K562 (cell line): Measurements from ENCODE around the gene TSPYL4. TPM values are rescaled to one million over a fixed set of nuclear protein-coding genes. Genes with fewer than 3 reads are reported as not detected.
A peak's percentile ranks its signal among the peaks of the same experiment; 100 is the strongest.

Experiments
- ATAC-seq: fragments of 200-7000 bp; cut with Tn5 transposase; 3 replicates; pipeline ENCODE4 v1.9.1; 2020; ENCODE audit warnings: moderate library complexity
- BruUV-seq: library from RNA; stranded (reverse); fragments of 400-500 nt; replicated peaks from 2 replicates; lab custom pipeline; 2021; lab: Mats Ljungman, UMichigan
- CTCF ChIA-PET: fragments of 300-600 bp; formaldehyde crosslinking; extraction: SDS; loops from one replicate; lab custom pipeline; 2021; ENCODE audit warnings: low intra/inter-chr PET ratio; lab: Yijun Ruan, JAX
- POLR2A ChIA-PET: fragments of 300-600, 350-650 bp; sonication (Branson Sonifier 250); formaldehyde crosslinking; extraction: SDS; loops from one replicate; lab custom pipeline; 2021; ENCODE audit warnings: antibody characterized with exemption, inconsistent platforms; lab: Yijun Ruan, JAX
- DNase-seq, 4 experiments: peaks; one replicate each; pipeline versions ENCODE4 v3.0.0 to v3.0.0-alpha.2; 2011 to 2018; ENCODE audit warnings: low spot score in 3 of 4, mixed read lengths in 3 of 4; ENCODE audit errors: extremely low read depth in 1 of 4
- FAIRE-seq: peaks from 2 replicates; lab custom pipeline; 2011; peaks lifted over from hg19 to GRCh38; lab: Jason Lieb, UNC
- H2AFZ ChIP-seq: 2 replicates; pipeline ENCODE4 v1.6.0; 2011; ENCODE audit warnings: low read depth, low read length, control low read depth, inconsistent platforms
- H3K27ac ChIP-seq: fragments of 200-600 bp; 3 replicates; pipeline ENCODE4 v1.8.0; 2011; ENCODE audit warnings: low read depth, mild to moderate bottlenecking, control low read depth, inconsistent platforms, low read length, moderate library complexity, mixed read lengths; ENCODE audit errors: extremely low read depth
- H3K27me3 ChIP-seq, 2 experiments: fragments of 300-600 bp in 1 of 2; 2 replicates in 1 of 2; 3 replicates in 1 of 2; pipeline versions ENCODE4 v1.6.0 to v1.8.0; 2011; ENCODE audit warnings: inconsistent platforms in 2 of 2, low read length in 2 of 2, mild to moderate bottlenecking in 1 of 2, mixed read lengths in 1 of 2, moderate library complexity in 1 of 2; ENCODE audit not compliant: control insufficient read depth in 2 of 2, insufficient read depth in 2 of 2
- H3K36me3 ChIP-seq: fragments of 300-600 bp; 3 replicates; pipeline ENCODE4 v1.8.0; 2011; ENCODE audit warnings: mild to moderate bottlenecking, low read length, inconsistent platforms; ENCODE audit not compliant: control insufficient read depth, insufficient read depth
- H3K4me1 ChIP-seq, 2 experiments: fragments of 200-600 bp in 1 of 2; replicated peaks in 1 of 2; 2 replicates in 1 of 2; 3 replicates in 1 of 2; pipeline versions ENCODE4 v1.5.1 to v1.8.0; 2011; ENCODE audit warnings: inconsistent platforms in 2 of 2, low read length in 2 of 2, mild to moderate bottlenecking in 1 of 2, mixed read lengths in 1 of 2, moderate library complexity in 1 of 2; ENCODE audit not compliant: control insufficient read depth in 2 of 2, insufficient read depth in 2 of 2
- H3K4me2 ChIP-seq: 2 replicates; pipeline ENCODE4 v1.6.1; 2011; ENCODE audit warnings: low read length, control low read depth, inconsistent platforms, mixed read lengths; ENCODE audit not compliant: insufficient read depth
- H3K4me3 ChIP-seq: fragments of 200-600 bp; sonication (generic), shearing (Covaris generic); 2 replicates; pipeline ENCODE4 v1.5.1; 2016; ENCODE audit warnings: control low read depth, inconsistent platforms
- H3K79me2 ChIP-seq: fragments of 200-600 bp; 3 replicates; pipeline ENCODE4 v1.8.0; 2011; ENCODE audit warnings: low read length, inconsistent platforms; ENCODE audit not compliant: control insufficient read depth, insufficient read depth
- H3K9ac ChIP-seq, 2 experiments: 2 replicates each; pipeline versions ENCODE4 v1.6.0 to v1.6.1; 2011; ENCODE audit warnings: low read depth in 2 of 2, low read length in 2 of 2, control low read depth in 1 of 2, inconsistent platforms in 1 of 2, mild to moderate bottlenecking in 1 of 2, mixed read lengths in 1 of 2; ENCODE audit not compliant: insufficient read depth in 1 of 2
- H3K9me1 ChIP-seq: one replicate; pipeline ENCODE4 v1.6.0; 2011; ENCODE audit warnings: inconsistent platforms, mild to moderate bottlenecking, low read length, moderate library complexity; ENCODE audit not compliant: control insufficient read depth, insufficient read depth
- H3K9me3 ChIP-seq: replicated peaks from 2 replicates; pipeline ENCODE4 v1.5.1; 2011; ENCODE audit warnings: low read depth, low read length, inconsistent platforms; ENCODE audit not compliant: control insufficient read depth, insufficient read depth
- H4K20me1 ChIP-seq: replicated peaks from 2 replicates; pipeline ENCODE4 v1.6.1; 2011; ENCODE audit warnings: low read length, inconsistent platforms, mixed read lengths; ENCODE audit not compliant: control insufficient read depth, insufficient read depth
- BHLHE40 ChIP-seq: IDR thresholded peaks from 2 replicates; pipeline ENCODE4 v1.6.1; 2011; ENCODE audit warnings: low read length, improper control_type of control experiment
- JUN ChIP-seq, 2 experiments: sonication (generic) in 1 of 2; formaldehyde crosslinking in 1 of 2; IDR thresholded peaks; 2 replicates each; pipeline versions ENCODE4 v1.6.1 to v1.8.0; 2012 to 2022; ENCODE audit warnings: borderline replicate concordance in 2 of 2, mild to moderate bottlenecking in 2 of 2, improper control_type of control experiment in 1 of 2, low read depth in 1 of 2, low read length in 1 of 2, missing genetic modification reagents in 1 of 2
- MEIS2 ChIP-seq: fragments of 450-650 bp; IDR thresholded peaks from 2 replicates; pipeline ENCODE4 v1.6.1; 2014; ENCODE audit warnings: mild to moderate bottlenecking; ENCODE audit not compliant: partially characterized antibody
- RFX5 ChIP-seq: IDR thresholded peaks from 2 replicates; pipeline ENCODE4 v1.6.1; 2011; ENCODE audit warnings: low read depth, mild to moderate bottlenecking, improper control_type of control experiment, low read length
- TAF15 ChIP-seq: fragments of 200-400 bp; formaldehyde crosslinking; IDR thresholded peaks from 2 replicates; pipeline ENCODE4 v1.6.1; 2017; ENCODE audit warnings: mild to moderate bottlenecking, low read depth, low read length, moderate library complexity
- ZBTB7A ChIP-seq: IDR thresholded peaks from 2 replicates; pipeline ENCODE4 v1.6.1; 2011; ENCODE audit warnings: low read depth, mild to moderate bottlenecking, low read length, moderate library complexity, borderline replicate concordance; ENCODE audit not compliant: control insufficient read depth
- ZNF232 ChIP-seq: sonication (generic); formaldehyde crosslinking; IDR thresholded peaks from 2 replicates; pipeline ENCODE4 v1.8.0; 2022; ENCODE audit warnings: mild to moderate bottlenecking, missing genetic modification reagents
- WGBS: fragments of 100-300 bp; shearing (Covaris generic); methylation state at CpG from one replicate; pipeline ENCODE4 v1.1.6; 2016; ENCODE audit warnings: low coverage, mixed read lengths; ENCODE audit not compliant: insufficient coverage; ENCODE audit errors: missing lambda C conversion rate; 5-methylcytosine and 5-hydroxymethylcytosine counted together
- in situ Hi-C: fragments of 300-500 bp; cut with MboI; formaldehyde crosslinking; loops from 4 replicates; pipeline ENCODE4 v1.15.0; 2018; ENCODE audit warnings: inconsistent platforms, mixed read lengths
- intact Hi-C: fragments of 100-400 bp; cut with micrococcal nuclease; formaldehyde crosslinking; loops from 2 replicates; pipeline ENCODE4 v1.14.2; 2022
- polyA plus RNA-seq, 8 experiments: library from polyadenylated mRNA; depleted of rRNA in 4 of 8; stranded (reverse) in 5 of 8; unstranded in 3 of 8; fragments of >200 nt; fragmentation: Nextera tagmentation in 2 of 8; fragmentation: Illumina TruSeq in 1 of 8; extraction: Ambion mirVana in 2 of 8; extraction: Trizol in 1 of 8; gene quantifications; 2 replicates each; pipeline versions ENCODE4 v1.2.1 to v1.2.3, GENCODE V29; 2011 to 2014; ENCODE audit warnings: inconsistent platforms in 1 of 8, missing spikeins in 1 of 8
- total RNA-seq, 7 experiments: library from RNA; depleted of rRNA in 6 of 7; stranded (reverse); fragments of >200 nt in 6 of 7; fragmentation: Illumina TruSeq in 2 of 7; extraction: Trizol in 2 of 7; gene quantifications; 2 replicates each; pipeline versions ENCODE4 v1.2.1 to v1.2.3, GENCODE V29; 2011 to 2021; ENCODE audit warnings: low replicate concordance in 1 of 7
- TF ChIP-seq, protein P1 (sequence below), 3 experiments: IDR thresholded peaks in 2 of 3; conservative IDR thresholded peaks in 1 of 3; 2 replicates each; pipeline ENCODE4 v1.5.1; 2011 to 2012; ENCODE audit warnings: low read length in 3 of 3, mild to moderate bottlenecking in 3 of 3, control low read depth in 2 of 3, improper control_type of control experiment in 1 of 3, inconsistent platforms in 1 of 3, low read depth in 1 of 3, mixed read lengths in 1 of 3, moderate library complexity in 1 of 3; ENCODE audit not compliant: insufficient read depth in 2 of 3
- TF ChIP-seq, protein P2 (sequence below): fragments of 250-450 bp; sonication (Bioruptor Pico); IDR thresholded peaks from 2 replicates; pipeline ENCODE4 v1.8.0; 2021; ENCODE audit warnings: mild to moderate bottlenecking, moderate library complexity
- TF ChIP-seq, protein P3 (sequence below): fragments of 450-650 bp; IDR thresholded peaks from 2 replicates; pipeline ENCODE4 v1.6.1; 2017; ENCODE audit warnings: antibody characterized with exemption, mild to moderate bottlenecking

The TSPYL4 gene
- total and polyA plus RNA-seq, 9 of the 15 experiments (the other 6 are each of a cell fraction or from before 2014, with no cell fraction given) = 0.69 to 18.0 (median 9.1) TPM

DNA sequence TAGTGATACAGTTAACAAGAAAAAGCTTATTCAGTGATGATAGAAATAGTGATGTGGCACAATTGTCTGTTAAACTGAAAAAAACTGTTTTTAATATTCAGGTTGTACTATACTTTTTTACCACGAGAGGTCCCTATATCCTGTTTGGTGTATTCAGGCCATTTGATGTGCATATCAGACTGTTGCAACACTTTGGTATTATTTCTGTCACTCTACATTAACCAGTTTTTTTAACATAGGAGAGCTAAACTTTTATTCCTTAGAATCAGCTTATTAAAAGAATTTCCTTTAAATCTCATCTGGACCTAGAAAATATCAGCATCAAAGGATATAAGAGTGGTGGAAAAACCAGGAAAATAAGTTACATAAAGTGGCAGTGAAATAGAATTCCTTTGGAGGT is 36.8 kb downstream of the TSPYL4 start (continued):
- TF ChIP-seq, protein P1, sequence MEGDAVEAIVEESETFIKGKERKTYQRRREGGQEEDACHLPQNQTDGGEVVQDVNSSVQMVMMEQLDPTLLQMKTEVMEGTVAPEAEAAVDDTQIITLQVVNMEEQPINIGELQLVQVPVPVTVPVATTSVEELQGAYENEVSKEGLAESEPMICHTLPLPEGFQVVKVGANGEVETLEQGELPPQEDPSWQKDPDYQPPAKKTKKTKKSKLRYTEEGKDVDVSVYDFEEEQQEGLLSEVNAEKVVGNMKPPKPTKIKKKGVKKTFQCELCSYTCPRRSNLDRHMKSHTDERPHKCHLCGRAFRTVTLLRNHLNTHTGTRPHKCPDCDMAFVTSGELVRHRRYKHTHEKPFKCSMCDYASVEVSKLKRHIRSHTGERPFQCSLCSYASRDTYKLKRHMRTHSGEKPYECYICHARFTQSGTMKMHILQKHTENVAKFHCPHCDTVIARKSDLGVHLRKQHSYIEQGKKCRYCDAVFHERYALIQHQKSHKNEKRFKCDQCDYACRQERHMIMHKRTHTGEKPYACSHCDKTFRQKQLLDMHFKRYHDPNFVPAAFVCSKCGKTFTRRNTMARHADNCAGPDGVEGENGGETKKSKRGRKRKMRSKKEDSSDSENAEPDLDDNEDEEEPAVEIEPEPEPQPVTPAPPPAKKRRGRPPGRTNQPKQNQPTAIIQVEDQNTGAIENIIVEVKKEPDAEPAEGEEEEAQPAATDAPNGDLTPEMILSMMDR (IDR thresholded peaks at IDR 0.05 in 2 of 3, conservative IDR thresholded peaks at IDR 0.05 in 1 of 3; ENCODE audit: insufficient read depth in 2 of 3, low read depth in 1 of 3, low read length in 3 of 3) = peak; percentile 46 to 70 (median 52); a peak in 4 of 6 replicates
- TF ChIP-seq ZBTB7A = no peak
- TF ChIP-seq ZNF232 = peak; percentile 48; the same call in 1 of the 2 replicates
- TF ChIP-seq TAF15 = no peak
- peak; percentile 19 for TF ChIP-seq MEIS2

DNA sequence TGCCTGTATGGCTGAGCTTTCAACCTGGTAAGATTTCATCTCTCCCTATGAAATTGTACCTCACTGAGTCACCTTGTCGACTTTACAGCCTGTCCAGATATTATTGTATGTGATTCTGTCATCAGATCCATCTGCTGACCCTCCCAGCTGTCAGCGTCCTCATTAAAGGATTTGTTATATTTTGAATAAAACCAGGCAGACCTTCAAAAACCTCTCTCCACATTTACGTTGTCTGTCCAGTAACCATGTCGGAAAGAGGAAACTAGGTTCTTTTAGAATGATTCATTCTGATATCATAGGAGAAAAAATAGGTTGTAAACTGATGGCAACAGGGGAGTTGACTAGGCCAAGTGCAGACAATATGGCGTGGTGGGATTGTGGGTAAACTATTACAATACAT is 38.5 kb downstream of the TSPYL4 start:
- Histone ChIP-seq H3K4me3 (no peak overlapping the region), H3K9me3 (no peaks in the 10 kb centered on the region), H3K27me3 (no peaks in the 10 kb centered on the region), H2AFZ (no peak overlapping the region), H3K36me3 (no peaks in the 10 kb centered on the region), H4K20me1 (no peaks in the 10 kb centered on the region), H3K27ac (no peak overlapping the region), H3K9me1 (no peaks in the 10 kb centered on the region), H3K4me1 (peaks cover 0 to 3% of the 10 kb centered on the region in 2 experiments; a peak in 2 of 5 replicates), H3K9ac (no peak overlapping the region), H3K79me2 (no peaks in the 10 kb centered on the region), H3K4me2 (no peak overlapping the region)
- in situ Hi-C loops (no loop called here), intact Hi-C loops (loop anchor here (5.0 kb wide), 2 partner anchors 73 to 632 kb away; no protein-coding TSS in a partner anchor)
- DNase-seq = no peak
- no peak for ATAC-seq
- ChIA-PET CTCF (no interaction called here), POLR2A (no interaction called here)
- 48% methylated on average over 5 of the region's 5 CpGs for WGBS
- FAIRE-seq = no peak
- no TSS peak for BruUV-seq
- TF ChIP-seq, protein P2, sequence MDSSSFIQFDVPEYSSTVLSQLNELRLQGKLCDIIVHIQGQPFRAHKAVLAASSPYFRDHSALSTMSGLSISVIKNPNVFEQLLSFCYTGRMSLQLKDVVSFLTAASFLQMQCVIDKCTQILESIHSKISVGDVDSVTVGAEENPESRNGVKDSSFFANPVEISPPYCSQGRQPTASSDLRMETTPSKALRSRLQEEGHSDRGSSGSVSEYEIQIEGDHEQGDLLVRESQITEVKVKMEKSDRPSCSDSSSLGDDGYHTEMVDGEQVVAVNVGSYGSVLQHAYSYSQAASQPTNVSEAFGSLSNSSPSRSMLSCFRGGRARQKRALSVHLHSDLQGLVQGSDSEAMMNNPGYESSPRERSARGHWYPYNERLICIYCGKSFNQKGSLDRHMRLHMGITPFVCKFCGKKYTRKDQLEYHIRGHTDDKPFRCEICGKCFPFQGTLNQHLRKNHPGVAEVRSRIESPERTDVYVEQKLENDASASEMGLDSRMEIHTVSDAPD (CRISPR knock-in tag) = no peak
- TF ChIP-seq JUN (IDR thresholded peaks at IDR 0.05; ENCODE audit: borderline replicate concordance, low read depth, low read length) = no peak
- no peak for TF ChIP-seq JUN (CRISPR knock-in tag; IDR thresholded peaks at IDR 0.05; ENCODE audit: borderline replicate concordance)
- no peak for TF ChIP-seq RFX5
- TF ChIP-seq, protein P3, sequence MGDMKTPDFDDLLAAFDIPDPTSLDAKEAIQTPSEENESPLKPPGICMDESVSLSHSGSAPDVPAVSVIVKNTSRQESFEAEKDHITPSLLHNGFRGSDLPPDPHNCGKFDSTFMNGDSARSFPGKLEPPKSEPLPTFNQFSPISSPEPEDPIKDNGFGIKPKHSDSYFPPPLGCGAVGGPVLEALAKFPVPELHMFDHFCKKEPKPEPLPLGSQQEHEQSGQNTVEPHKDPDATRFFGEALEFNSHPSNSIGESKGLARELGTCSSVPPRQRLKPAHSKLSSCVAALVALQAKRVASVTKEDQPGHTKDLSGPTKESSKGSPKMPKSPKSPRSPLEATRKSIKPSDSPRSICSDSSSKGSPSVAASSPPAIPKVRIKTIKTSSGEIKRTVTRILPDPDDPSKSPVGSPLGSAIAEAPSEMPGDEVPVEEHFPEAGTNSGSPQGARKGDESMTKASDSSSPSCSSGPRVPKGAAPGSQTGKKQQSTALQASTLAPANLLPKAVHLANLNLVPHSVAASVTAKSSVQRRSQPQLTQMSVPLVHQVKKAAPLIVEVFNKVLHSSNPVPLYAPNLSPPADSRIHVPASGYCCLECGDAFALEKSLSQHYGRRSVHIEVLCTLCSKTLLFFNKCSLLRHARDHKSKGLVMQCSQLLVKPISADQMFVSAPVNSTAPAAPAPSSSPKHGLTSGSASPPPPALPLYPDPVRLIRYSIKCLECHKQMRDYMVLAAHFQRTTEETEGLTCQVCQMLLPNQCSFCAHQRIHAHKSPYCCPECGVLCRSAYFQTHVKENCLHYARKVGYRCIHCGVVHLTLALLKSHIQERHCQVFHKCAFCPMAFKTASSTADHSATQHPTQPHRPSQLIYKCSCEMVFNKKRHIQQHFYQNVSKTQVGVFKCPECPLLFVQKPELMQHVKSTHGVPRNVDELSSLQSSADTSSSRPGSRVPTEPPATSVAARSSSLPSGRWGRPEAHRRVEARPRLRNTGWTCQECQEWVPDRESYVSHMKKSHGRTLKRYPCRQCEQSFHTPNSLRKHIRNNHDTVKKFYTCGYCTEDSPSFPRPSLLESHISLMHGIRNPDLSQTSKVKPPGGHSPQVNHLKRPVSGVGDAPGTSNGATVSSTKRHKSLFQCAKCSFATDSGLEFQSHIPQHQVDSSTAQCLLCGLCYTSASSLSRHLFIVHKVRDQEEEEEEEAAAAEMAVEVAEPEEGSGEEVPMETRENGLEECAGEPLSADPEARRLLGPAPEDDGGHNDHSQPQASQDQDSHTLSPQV = no peak
- no peak for TF ChIP-seq BHLHE40
